Measurements from ENCODE around the gene SYT7. TPM values are rescaled to one million over a fixed set of nuclear protein-coding genes. Genes with fewer than 3 reads are reported as not detected.
A peak's percentile ranks its signal among the peaks of the same experiment; 100 is the strongest.

Gene SYT7, protein sequence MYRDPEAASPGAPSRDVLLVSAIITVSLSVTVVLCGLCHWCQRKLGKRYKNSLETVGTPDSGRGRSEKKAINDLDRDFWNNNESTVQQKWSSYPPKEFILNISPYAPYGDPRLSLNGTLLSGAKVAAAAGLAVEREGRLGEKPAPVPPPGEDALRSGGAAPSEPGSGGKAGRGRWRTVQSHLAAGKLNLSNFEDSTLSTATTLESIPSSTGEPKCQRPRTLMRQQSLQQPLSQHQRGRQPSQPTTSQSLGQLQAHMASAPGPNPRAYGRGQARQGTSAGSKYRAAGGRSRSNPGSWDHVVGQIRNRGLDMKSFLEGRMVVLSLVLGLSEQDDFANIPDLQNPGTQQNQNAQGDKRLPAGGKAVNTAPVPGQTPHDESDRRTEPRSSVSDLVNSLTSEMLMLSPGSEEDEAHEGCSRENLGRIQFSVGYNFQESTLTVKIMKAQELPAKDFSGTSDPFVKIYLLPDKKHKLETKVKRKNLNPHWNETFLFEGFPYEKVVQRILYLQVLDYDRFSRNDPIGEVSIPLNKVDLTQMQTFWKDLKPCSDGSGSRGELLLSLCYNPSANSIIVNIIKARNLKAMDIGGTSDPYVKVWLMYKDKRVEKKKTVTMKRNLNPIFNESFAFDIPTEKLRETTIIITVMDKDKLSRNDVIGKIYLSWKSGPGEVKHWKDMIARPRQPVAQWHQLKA
- 2.5 TPM for total RNA-seq (2021; ENCODE audit: unreplicated experiment)
- polyA plus RNA-seq (2012; ENCODE audit: insufficient read length) = 4.2 TPM
- Bru-seq, nascent RNA = percentile 24 among the genes with signal in this experiment
- BruChase-seq, experiment 1, labeled RNA remaining after a 2-hour chase = percentile 28 among the genes with signal in this experiment
- BruChase-seq, experiment 2, labeled RNA remaining after a 6-hour chase = percentile 31 among the genes with signal in this experiment
- long read RNA-seq, partial matches to known transcripts = 0 of 5 reads
- long read RNA-seq, other reads (novel, unspliced or antisense) = 5 of 5 reads

DNA sequence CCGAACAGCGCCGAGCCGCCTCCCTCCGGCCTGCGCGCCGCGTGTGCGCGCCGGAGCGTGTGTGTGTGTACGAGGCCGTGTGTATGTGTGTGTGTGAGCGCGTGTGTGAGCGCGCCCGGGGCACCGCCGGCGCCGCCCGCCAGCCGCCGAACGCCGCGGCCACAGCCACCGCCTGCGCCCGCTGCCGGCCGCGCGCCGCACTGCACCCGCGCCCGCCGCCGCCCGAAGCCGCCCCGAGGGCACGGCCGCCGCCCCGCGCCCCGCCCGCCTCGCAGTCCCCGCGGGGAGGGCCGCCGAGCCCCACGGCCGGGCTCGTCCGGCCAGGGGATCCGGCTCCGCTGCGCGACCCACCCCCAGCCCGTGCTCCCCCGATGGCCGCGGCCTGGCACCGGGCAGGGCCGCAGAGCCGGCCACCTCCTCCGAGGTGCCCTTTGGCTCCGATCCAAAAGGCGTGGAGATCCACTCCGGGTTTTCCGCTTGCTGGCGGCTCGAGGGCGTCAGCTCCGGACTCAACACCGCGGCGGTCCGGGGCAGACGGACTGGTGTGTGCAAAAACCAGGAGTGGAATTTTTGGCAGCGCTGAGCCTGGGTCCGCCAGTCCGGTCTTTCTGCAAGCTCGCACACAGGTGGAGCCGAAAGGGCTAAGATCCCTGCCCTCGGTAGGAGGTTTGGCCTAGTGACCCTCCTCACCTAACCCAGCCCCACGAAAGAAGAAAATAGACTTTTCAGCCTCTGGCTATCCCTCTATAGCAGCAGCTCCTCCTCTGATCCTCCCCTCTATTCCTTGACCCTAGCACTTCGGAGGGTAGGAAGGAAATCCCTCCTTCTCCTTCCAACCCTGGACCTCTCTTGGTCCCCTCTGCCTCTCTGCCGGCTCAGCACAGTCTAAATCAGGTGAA is at the start of gene SYT7:
Gene SYT7 (minus strand): TSS at position 47 of the 899 bp plus-strand sequence. CDS start 256 bp downstream, outside the sequence.
- H3K4me1 ChIP-seq (ENCODE audit: control insufficient read depth, insufficient read depth, low read length) = no peaks in the 10 kb centered on the region
- H3K36me3 ChIP-seq (ENCODE audit: control insufficient read depth, insufficient read depth, low read length) = no peaks in the 10 kb centered on the region; the same call in 1 of the 2 replicates
- TF ChIP-seq, protein P1, sequence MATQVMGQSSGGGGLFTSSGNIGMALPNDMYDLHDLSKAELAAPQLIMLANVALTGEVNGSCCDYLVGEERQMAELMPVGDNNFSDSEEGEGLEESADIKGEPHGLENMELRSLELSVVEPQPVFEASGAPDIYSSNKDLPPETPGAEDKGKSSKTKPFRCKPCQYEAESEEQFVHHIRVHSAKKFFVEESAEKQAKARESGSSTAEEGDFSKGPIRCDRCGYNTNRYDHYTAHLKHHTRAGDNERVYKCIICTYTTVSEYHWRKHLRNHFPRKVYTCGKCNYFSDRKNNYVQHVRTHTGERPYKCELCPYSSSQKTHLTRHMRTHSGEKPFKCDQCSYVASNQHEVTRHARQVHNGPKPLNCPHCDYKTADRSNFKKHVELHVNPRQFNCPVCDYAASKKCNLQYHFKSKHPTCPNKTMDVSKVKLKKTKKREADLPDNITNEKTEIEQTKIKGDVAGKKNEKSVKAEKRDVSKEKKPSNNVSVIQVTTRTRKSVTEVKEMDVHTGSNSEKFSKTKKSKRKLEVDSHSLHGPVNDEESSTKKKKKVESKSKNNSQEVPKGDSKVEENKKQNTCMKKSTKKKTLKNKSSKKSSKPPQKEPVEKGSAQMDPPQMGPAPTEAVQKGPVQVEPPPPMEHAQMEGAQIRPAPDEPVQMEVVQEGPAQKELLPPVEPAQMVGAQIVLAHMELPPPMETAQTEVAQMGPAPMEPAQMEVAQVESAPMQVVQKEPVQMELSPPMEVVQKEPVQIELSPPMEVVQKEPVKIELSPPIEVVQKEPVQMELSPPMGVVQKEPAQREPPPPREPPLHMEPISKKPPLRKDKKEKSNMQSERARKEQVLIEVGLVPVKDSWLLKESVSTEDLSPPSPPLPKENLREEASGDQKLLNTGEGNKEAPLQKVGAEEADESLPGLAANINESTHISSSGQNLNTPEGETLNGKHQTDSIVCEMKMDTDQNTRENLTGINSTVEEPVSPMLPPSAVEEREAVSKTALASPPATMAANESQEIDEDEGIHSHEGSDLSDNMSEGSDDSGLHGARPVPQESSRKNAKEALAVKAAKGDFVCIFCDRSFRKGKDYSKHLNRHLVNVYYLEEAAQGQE (IDR thresholded peaks at IDR 0.05; ENCODE audit: insufficient read depth in 1 of 2, low read depth in 2 of 2, low read length in 1 of 2) = 0 out of 4 replicates have a peak, but pooled peaks of 1 of the 2 experiments have one; percentile 18
- TF ChIP-seq TCF7L2 (IDR thresholded peaks at IDR 0.05; ENCODE audit: low read depth, low read length) (peak; percentile 34; the same call in 1 of the 2 replicates), POLR2AphosphoS5 (IDR thresholded peaks at IDR 0.05; ENCODE audit: low read depth, low read length) (no peak), SIN3A (IDR thresholded peaks at IDR 0.05; ENCODE audit: borderline replicate concordance, insufficient read depth, low read depth, low read length) (no peak)
- TF ChIP-seq, protein P2, sequence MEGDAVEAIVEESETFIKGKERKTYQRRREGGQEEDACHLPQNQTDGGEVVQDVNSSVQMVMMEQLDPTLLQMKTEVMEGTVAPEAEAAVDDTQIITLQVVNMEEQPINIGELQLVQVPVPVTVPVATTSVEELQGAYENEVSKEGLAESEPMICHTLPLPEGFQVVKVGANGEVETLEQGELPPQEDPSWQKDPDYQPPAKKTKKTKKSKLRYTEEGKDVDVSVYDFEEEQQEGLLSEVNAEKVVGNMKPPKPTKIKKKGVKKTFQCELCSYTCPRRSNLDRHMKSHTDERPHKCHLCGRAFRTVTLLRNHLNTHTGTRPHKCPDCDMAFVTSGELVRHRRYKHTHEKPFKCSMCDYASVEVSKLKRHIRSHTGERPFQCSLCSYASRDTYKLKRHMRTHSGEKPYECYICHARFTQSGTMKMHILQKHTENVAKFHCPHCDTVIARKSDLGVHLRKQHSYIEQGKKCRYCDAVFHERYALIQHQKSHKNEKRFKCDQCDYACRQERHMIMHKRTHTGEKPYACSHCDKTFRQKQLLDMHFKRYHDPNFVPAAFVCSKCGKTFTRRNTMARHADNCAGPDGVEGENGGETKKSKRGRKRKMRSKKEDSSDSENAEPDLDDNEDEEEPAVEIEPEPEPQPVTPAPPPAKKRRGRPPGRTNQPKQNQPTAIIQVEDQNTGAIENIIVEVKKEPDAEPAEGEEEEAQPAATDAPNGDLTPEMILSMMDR (IDR thresholded peaks at IDR 0.05) = peak; percentile 75
- ChIA-PET POLR2A (no interaction called here), CTCF (interaction anchor here (0.6 kb wide), 1 partner anchor 63 kb away, joined by 6 read pairs; no protein-coding TSS in a partner anchor)
- H3K27me3 ChIP-seq (ENCODE audit: control insufficient read depth, insufficient read depth, low read length) = peaks cover 6% of the 10 kb centered on the region; the same call in 1 of the 2 replicates
- in situ Hi-C loops (cut with HindIII; ENCODE audit: low pct_unique_long_range_greater_than_20kb, low sequenced_read_pairs) = no loop called here
- DNase-seq (ENCODE audit: low read depth, low spot score) (peak; percentile 63), ATAC-seq (peak; percentile 91)
- intact Hi-C loops (cut with micrococcal nuclease; ENCODE audit: unreplicated experiment) = loop anchor here (2.0 kb wide), 1 partner anchor 48 kb away; no protein-coding TSS in a partner anchor
- no peaks in the 10 kb centered on the region for H3K9me3 ChIP-seq (ENCODE audit: control insufficient read depth, insufficient read depth, low read depth, low read length)
- H3K27ac ChIP-seq (ENCODE audit: low read length) = no peak within 1 kb of the TSS
- peak within 1 kb of the TSS; percentile 41 to 47 for H3K4me3 ChIP-seq (ENCODE audit: low read depth in 2 of 2, low read length in 2 of 2)
- BruUV-seq (replicated peaks) = no TSS peak

DNA sequence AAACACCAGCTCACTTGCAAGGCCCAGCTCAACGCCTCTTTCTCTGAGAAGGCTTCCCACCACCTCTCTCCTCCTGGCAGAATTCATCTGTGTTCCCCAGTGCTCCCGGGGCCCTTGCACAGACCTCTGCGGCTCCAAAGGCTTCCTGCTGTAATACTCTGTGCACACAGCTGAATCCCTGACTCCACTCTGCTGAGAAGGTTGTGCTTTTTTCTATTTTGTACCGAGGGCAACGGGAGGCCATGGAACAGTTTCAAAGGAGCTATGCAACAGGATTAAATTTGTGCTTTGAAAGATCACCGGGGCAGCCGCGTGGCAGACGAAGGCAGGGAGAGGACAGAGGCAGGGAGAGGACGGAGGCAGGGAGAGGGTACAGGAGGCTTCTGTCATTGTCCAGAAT is 49.2 kb upstream of the SYT7 start:
- intact Hi-C loops (cut with micrococcal nuclease; ENCODE audit: unreplicated experiment) (no loop called here), in situ Hi-C loops (cut with HindIII; ENCODE audit: low pct_unique_long_range_greater_than_20kb, low sequenced_read_pairs) (no loop called here)
- no peak for DNase-seq (ENCODE audit: low read depth, low spot score)
- Histone ChIP-seq H3K27ac (ENCODE audit: low read length) (no peak overlapping the region), H3K36me3 (ENCODE audit: control insufficient read depth, insufficient read depth, low read length) (no peaks in the 10 kb centered on the region), H3K4me1 (ENCODE audit: control insufficient read depth, insufficient read depth, low read length) (no peaks in the 10 kb centered on the region), H3K4me3 (ENCODE audit: low read depth in 2 of 2, low read length in 2 of 2) (no peak overlapping the region), H3K9me3 (ENCODE audit: control insufficient read depth, insufficient read depth, low read depth, low read length) (no peaks in the 10 kb centered on the region), H3K27me3 (ENCODE audit: control insufficient read depth, insufficient read depth, low read length) (no peaks in the 10 kb centered on the region)
- TF ChIP-seq, protein P1 (IDR thresholded peaks at IDR 0.05; ENCODE audit: insufficient read depth in 1 of 2, low read depth in 2 of 2, low read length in 1 of 2) = no peak
- TF ChIP-seq POLR2AphosphoS5 (IDR thresholded peaks at IDR 0.05; ENCODE audit: low read depth, low read length) (no peak), SIN3A (IDR thresholded peaks at IDR 0.05; ENCODE audit: borderline replicate concordance, insufficient read depth, low read depth, low read length) (no peak), TCF7L2 (IDR thresholded peaks at IDR 0.05; ENCODE audit: low read depth, low read length) (no peak)
- TF ChIP-seq, protein P2 (IDR thresholded peaks at IDR 0.05) = no peak
- ATAC-seq = no peak
- POLR2A ChIA-PET = no interaction called here
- BruUV-seq (replicated peaks) = no TSS peak
- CTCF ChIA-PET = interaction anchor here (0.5 to 0.9 kb wide), 5 partner anchors 8 to 203 kb away, joined by 3 to 10 read pairs (median 3); no protein-coding TSS in a partner anchor
